ENCODE results near the gene RNLS. TPM values are rescaled to one million over a fixed set of nuclear protein-coding genes. Genes with fewer than 3 reads are reported as not detected.

Gene RNLS
- total RNA-seq, 1 experiment from 2014 or later, result 8.7 TPM

DNA sequence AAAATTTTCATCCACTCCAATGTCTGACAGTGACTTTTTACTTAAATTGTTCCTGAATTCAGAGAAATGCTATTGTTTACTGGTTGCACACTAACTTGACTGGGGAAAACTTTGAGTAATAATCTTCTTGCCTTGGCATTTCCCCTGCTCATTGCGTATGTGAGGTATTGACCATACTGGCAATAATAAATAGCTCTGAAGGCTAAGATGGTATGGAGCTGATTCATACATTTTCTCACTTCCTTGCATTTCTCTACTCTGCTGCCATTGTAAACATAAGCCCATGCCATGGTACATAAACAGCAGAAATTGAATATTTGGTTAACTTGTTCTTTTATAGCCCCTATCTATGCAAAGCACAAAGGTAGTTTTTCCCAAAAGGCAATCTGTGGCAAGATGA lies 290.0 kb downstream of the RNLS start:
- POLR2A ChIA-PET, result no interaction called here
- ATAC-seq, result no peak
- Mint-ChIP-seq H3K36me3 (no peaks in the 10 kb centered on the region), H3K27ac (no peak overlapping the region), H3K4me3 (no peak overlapping the region), H3K4me1 (no peaks in the 10 kb centered on the region), H3K9me3 (no peaks in the 10 kb centered on the region), H3K27me3 (ENCODE audit: low read depth) (no peaks in the 10 kb centered on the region)
- TF ChIP-seq, protein P1, sequence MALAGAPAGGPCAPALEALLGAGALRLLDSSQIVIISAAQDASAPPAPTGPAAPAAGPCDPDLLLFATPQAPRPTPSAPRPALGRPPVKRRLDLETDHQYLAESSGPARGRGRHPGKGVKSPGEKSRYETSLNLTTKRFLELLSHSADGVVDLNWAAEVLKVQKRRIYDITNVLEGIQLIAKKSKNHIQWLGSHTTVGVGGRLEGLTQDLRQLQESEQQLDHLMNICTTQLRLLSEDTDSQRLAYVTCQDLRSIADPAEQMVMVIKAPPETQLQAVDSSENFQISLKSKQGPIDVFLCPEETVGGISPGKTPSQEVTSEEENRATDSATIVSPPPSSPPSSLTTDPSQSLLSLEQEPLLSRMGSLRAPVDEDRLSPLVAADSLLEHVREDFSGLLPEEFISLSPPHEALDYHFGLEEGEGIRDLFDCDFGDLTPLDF (CRISPR knock-in tag; IDR thresholded peaks at IDR 0.05), result no peak
- no peak for TF ChIP-seq PREB (CRISPR knock-in tag; IDR thresholded peaks at IDR 0.05; ENCODE audit: borderline replicate concordance)
- no peak for TF ChIP-seq OVOL2 (CRISPR knock-in tag; IDR thresholded peaks at IDR 0.05; ENCODE audit: borderline replicate concordance)
- no peak for TF ChIP-seq ZNF396 (CRISPR knock-in tag; IDR thresholded peaks at IDR 0.05; ENCODE audit: borderline replicate concordance)
- TF ChIP-seq ATF2 (CRISPR knock-in tag; IDR thresholded peaks at IDR 0.05; ENCODE audit: borderline replicate concordance, low read depth), result no peak
- TF ChIP-seq, protein P2, sequence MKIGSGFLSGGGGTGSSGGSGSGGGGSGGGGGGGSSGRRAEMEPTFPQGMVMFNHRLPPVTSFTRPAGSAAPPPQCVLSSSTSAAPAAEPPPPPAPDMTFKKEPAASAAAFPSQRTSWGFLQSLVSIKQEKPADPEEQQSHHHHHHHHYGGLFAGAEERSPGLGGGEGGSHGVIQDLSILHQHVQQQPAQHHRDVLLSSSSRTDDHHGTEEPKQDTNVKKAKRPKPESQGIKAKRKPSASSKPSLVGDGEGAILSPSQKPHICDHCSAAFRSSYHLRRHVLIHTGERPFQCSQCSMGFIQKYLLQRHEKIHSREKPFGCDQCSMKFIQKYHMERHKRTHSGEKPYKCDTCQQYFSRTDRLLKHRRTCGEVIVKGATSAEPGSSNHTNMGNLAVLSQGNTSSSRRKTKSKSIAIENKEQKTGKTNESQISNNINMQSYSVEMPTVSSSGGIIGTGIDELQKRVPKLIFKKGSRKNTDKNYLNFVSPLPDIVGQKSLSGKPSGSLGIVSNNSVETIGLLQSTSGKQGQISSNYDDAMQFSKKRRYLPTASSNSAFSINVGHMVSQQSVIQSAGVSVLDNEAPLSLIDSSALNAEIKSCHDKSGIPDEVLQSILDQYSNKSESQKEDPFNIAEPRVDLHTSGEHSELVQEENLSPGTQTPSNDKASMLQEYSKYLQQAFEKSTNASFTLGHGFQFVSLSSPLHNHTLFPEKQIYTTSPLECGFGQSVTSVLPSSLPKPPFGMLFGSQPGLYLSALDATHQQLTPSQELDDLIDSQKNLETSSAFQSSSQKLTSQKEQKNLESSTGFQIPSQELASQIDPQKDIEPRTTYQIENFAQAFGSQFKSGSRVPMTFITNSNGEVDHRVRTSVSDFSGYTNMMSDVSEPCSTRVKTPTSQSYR (CRISPR knock-in tag; IDR thresholded peaks at IDR 0.05), result no peak
- TF ChIP-seq PRRX2 (CRISPR knock-in tag; IDR thresholded peaks at IDR 0.05), result no peak
- TF ChIP-seq MYBL2 (CRISPR knock-in tag; IDR thresholded peaks at IDR 0.05), result no peak
- TF ChIP-seq KAT7 (CRISPR knock-in tag; IDR thresholded peaks at IDR 0.05; ENCODE audit: borderline replicate concordance), result no peak
- TF ChIP-seq, protein P3, sequence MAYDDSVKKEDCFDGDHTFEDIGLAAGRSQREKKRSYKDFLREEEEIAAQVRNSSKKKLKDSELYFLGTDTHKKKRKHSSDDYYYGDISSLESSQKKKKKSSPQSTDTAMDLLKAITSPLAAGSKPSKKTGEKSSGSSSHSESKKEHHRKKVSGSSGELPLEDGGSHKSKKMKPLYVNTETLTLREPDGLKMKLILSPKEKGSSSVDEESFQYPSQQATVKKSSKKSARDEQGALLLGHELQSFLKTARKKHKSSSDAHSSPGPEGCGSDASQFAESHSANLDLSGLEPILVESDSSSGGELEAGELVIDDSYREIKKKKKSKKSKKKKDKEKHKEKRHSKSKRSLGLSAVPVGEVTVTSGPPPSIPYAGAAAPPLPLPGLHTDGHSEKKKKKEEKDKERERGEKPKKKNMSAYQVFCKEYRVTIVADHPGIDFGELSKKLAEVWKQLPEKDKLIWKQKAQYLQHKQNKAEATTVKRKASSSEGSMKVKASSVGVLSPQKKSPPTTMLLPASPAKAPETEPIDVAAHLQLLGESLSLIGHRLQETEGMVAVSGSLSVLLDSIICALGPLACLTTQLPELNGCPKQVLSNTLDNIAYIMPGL (CRISPR knock-in tag; IDR thresholded peaks at IDR 0.05), result no peak
- TF ChIP-seq, protein P4, sequence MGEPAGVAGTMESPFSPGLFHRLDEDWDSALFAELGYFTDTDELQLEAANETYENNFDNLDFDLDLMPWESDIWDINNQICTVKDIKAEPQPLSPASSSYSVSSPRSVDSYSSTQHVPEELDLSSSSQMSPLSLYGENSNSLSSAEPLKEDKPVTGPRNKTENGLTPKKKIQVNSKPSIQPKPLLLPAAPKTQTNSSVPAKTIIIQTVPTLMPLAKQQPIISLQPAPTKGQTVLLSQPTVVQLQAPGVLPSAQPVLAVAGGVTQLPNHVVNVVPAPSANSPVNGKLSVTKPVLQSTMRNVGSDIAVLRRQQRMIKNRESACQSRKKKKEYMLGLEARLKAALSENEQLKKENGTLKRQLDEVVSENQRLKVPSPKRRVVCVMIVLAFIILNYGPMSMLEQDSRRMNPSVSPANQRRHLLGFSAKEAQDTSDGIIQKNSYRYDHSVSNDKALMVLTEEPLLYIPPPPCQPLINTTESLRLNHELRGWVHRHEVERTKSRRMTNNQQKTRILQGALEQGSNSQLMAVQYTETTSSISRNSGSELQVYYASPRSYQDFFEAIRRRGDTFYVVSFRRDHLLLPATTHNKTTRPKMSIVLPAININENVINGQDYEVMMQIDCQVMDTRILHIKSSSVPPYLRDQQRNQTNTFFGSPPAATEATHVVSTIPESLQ (CRISPR knock-in tag; IDR thresholded peaks at IDR 0.05), result no peak
- no peak for TF ChIP-seq ZNF317 (CRISPR knock-in tag; IDR thresholded peaks at IDR 0.05; ENCODE audit: borderline replicate concordance, low read depth)
- CTCF ChIA-PET, result interaction anchor here (0.6 to 1.7 kb wide), 3 partner anchors 94 to 179 kb away, joined by 3 to 7 read pairs (median 4); no protein-coding TSS in a partner anchor
- DNase-seq (ENCODE audit: low spot score), result no peak

- CTCF ChIA-PET, result interaction anchor here (0.7 to 1.2 kb wide), 2 partner anchors 97 to 441 kb away, joined by 3 to 4 read pairs; no protein-coding TSS in a partner anchor
- H3K27ac Mint-ChIP-seq, result no peak overlapping the region
- TF ChIP-seq SP1 (CRISPR knock-in tag; conservative IDR thresholded peaks at IDR 0.05) (no peak), ZNF219 (CRISPR knock-in tag; IDR thresholded peaks at IDR 0.05; ENCODE audit: borderline replicate concordance) (no peak), PREB (CRISPR knock-in tag; IDR thresholded peaks at IDR 0.05; ENCODE audit: borderline replicate concordance) (no peak), TP53 (CRISPR knock-in tag; IDR thresholded peaks at IDR 0.05) (no peak), PRRX2 (CRISPR knock-in tag; IDR thresholded peaks at IDR 0.05) (no peak), ATF2 (CRISPR knock-in tag; IDR thresholded peaks at IDR 0.05; ENCODE audit: borderline replicate concordance, low read depth) (no peak), FOXP1 (CRISPR knock-in tag; IDR thresholded peaks at IDR 0.05; ENCODE audit: borderline replicate concordance) (no peak), JUN (CRISPR knock-in tag; IDR thresholded peaks at IDR 0.05) (no peak)
Measured at GRCh38 chr10:88292185-88292514, 291.0 kb downstream of the RNLS start.

More at GRCh38 chr10:88292185-88292514, 291.0 kb downstream of the RNLS start:
- no peak for ATAC-seq
- POLR2A ChIA-PET, result no interaction called here
- no peaks in the 10 kb centered on the region for H3K36me3 Mint-ChIP-seq
- DNase-seq (ENCODE audit: low spot score), result no peak
- no peak overlapping the region for H3K4me3 Mint-ChIP-seq
- no peaks in the 10 kb centered on the region for H3K27me3 Mint-ChIP-seq (ENCODE audit: low read depth)
- H3K4me1 Mint-ChIP-seq, result no peaks in the 10 kb centered on the region
- no peaks in the 10 kb centered on the region for H3K9me3 Mint-ChIP-seq

All from WTC11 (cell line).